Keratinocyte (primary cell): ENCODE results near the gene NEK2. TPM values are rescaled to one million over a fixed set of nuclear protein-coding genes. Genes with fewer than 3 reads are reported as not detected.

Source experiments
- DNase-seq: peaks from one replicate; pipeline ENCODE4 v3.0.0-alpha.2; 2011; ENCODE audit warnings: low read depth, missing footprints, low spot score
- FAIRE-seq: peaks from 2 replicates; lab custom pipeline; 2011; peaks lifted over from hg19 to GRCh38; lab: Jason Lieb, UNC
- H2AFZ ChIP-seq: 2 replicates; pipeline ENCODE4 v1.6.0; 2012; ENCODE audit warnings: low read length, control low read depth, inconsistent platforms; ENCODE audit not compliant: control insufficient read depth
- H3K27ac ChIP-seq: 2 replicates; pipeline ENCODE4 v1.5.1; 2011; ENCODE audit warnings: low read length; ENCODE audit not compliant: control insufficient read depth, insufficient read depth
- H3K27me3 ChIP-seq: 3 replicates; pipeline ENCODE4 v1.6.0; 2011; ENCODE audit warnings: low read length; ENCODE audit not compliant: control insufficient read depth, insufficient read depth; ENCODE audit errors: extremely low read depth
- H3K36me3 ChIP-seq, 2 experiments: 2 replicates in 1 of 2; 3 replicates in 1 of 2; pipeline ENCODE4 v1.5.1; 2011; ENCODE audit warnings: low read length in 2 of 2, mild to moderate bottlenecking in 1 of 2; ENCODE audit not compliant: control insufficient read depth in 2 of 2, insufficient read depth in 2 of 2; ENCODE audit errors: extremely low read depth in 1 of 2
- H3K4me1 ChIP-seq: 3 replicates; pipeline ENCODE4 v1.5.1; 2011; ENCODE audit warnings: low read length; ENCODE audit not compliant: control insufficient read depth, insufficient read depth; ENCODE audit errors: extremely low read depth
- H3K4me2 ChIP-seq: 3 replicates; pipeline ENCODE4 v1.6.0; 2011; ENCODE audit warnings: low read depth, low read length; ENCODE audit not compliant: control insufficient read depth, insufficient read depth; ENCODE audit errors: extremely low read depth
- H3K4me3 ChIP-seq, 3 experiments: fragments of 200-600 bp in 1 of 3; sonication (generic) in 1 of 3; 2 replicates in 2 of 3; 3 replicates in 1 of 3; pipeline ENCODE4 v1.5.1; 2011 to 2016; ENCODE audit warnings: low read length in 3 of 3, mild to moderate bottlenecking in 3 of 3, control low read depth in 2 of 3, inconsistent platforms in 1 of 3, low read depth in 1 of 3, mixed read lengths in 1 of 3, mixed run types in 1 of 3, moderate library complexity in 1 of 3; ENCODE audit not compliant: control insufficient read depth in 2 of 3, insufficient read depth in 2 of 3; ENCODE audit errors: extremely low read depth in 1 of 3
- H3K79me2 ChIP-seq: 2 replicates; pipeline ENCODE4 v1.6.0; 2012; ENCODE audit warnings: low read length; ENCODE audit not compliant: control insufficient read depth, insufficient read depth
- H3K9ac ChIP-seq: 3 replicates; pipeline ENCODE4 v1.6.0; 2011; ENCODE audit warnings: low read length; ENCODE audit not compliant: control insufficient read depth, insufficient read depth; ENCODE audit errors: extremely low read depth
- H3K9me1 ChIP-seq: 3 replicates; pipeline ENCODE4 v1.6.0; 2011; ENCODE audit warnings: low read length; ENCODE audit not compliant: control insufficient read depth, insufficient read depth; ENCODE audit errors: extremely low read depth
- H3K9me3 ChIP-seq: 2 replicates; pipeline ENCODE4 v1.5.1; 2012; ENCODE audit warnings: low read depth, low read length; ENCODE audit not compliant: control insufficient read depth
- H4K20me1 ChIP-seq: 3 replicates; pipeline ENCODE4 v1.6.0; 2011; ENCODE audit warnings: low read length; ENCODE audit not compliant: control insufficient read depth, insufficient read depth; ENCODE audit errors: extremely low read depth
- CTCF ChIP-seq, 3 experiments: IDR thresholded peaks in 1 of 3; conservative IDR thresholded peaks in 1 of 3; optimal IDR thresholded peaks in 1 of 3; 2 replicates in 2 of 3; 3 replicates in 1 of 3; pipeline versions ENCODE3 to v1.5.1; 2011; ENCODE audit warnings: low read length in 3 of 3, mild to moderate bottlenecking in 3 of 3, moderate library complexity in 2 of 3, control low read depth in 1 of 3, inconsistent platforms in 1 of 3; ENCODE audit not compliant: insufficient read depth in 2 of 3; ENCODE audit errors: extremely low read depth in 1 of 3
- EZH2 ChIP-seq: IDR thresholded peaks from one replicate; pipeline ENCODE4 v1.6.1; 2012; ENCODE audit warnings: inconsistent platforms, mild to moderate bottlenecking, low read length, moderate library complexity
- dilution Hi-C: fragments of 300-500 bp; cut with MboI; formaldehyde crosslinking; loops from one replicate; pipeline ENCODE4 v1.7.0; 2020; ENCODE audit warnings: low sequenced_read_pairs; ENCODE audit not compliant: extremely low pct_ligation_motif_present
- polyA plus RNA-seq, 5 experiments: library from polyadenylated mRNA; depleted of rRNA in 3 of 5; stranded (reverse) in 3 of 5; stranded (forward) in 1 of 5; unstranded in 1 of 5; fragments of >200 nt; gene quantifications; 1 replicate in 1 of 5; 2 replicates in 3 of 5; 3 replicates in 1 of 5; pipeline versions ENCODE4 v1.2.1 to v1.2.3, GENCODE V29; 2011 to 2012; ENCODE audit warnings: missing spikeins in 2 of 5, low read depth in 1 of 5, low replicate concordance in 1 of 5

NEK2 gene
- polyA plus RNA-seq, 1 donor (not counting 4 experiments of a cell fraction or from before 2014, with no cell fraction given) = 10.8 TPM

- no peak overlapping the region for H3K4me3 ChIP-seq
- TF ChIP-seq CTCF (optimal IDR thresholded peaks at IDR 0.05 in 1 of 3, IDR thresholded peaks at IDR 0.05 in 1 of 3, conservative IDR thresholded peaks at IDR 0.05 in 1 of 3; ENCODE audit: extremely low read depth in 1 of 3, insufficient read depth in 2 of 3, low read length in 3 of 3) = peak; percentile 23 to 77 (median 48)
- TF ChIP-seq EZH2 = no peak
- H3K27ac ChIP-seq = no peak overlapping the region
- H3K4me1 ChIP-seq = peaks cover 1% of the 10 kb centered on the region
- H3K4me2 ChIP-seq = no peak overlapping the region
- peaks cover 37% of the 10 kb centered on the region for H3K27me3 ChIP-seq
- no peaks in the 10 kb centered on the region for H3K79me2 ChIP-seq
- FAIRE-seq (no peak), DNase-seq (no peak)
- dilution Hi-C loops = no loop called here
- H3K9me3 ChIP-seq = no peaks in the 10 kb centered on the region
- H2AFZ ChIP-seq = no peak overlapping the region
- no peaks in the 10 kb centered on the region for H3K36me3 ChIP-seq
- H3K9ac ChIP-seq = no peak overlapping the region
- no peaks in the 10 kb centered on the region for H4K20me1 ChIP-seq
- H3K9me1 ChIP-seq = no peaks in the 10 kb centered on the region
Observed at GRCh38 chr1:211625040-211625439, 50.4 kb downstream of the NEK2 start.

GRCh38 chr1:211623515-211623914 is 51.9 kb downstream of the NEK2 start:
- Histone ChIP-seq H2AFZ (no peak overlapping the region), H3K4me1 (no peaks in the 10 kb centered on the region), H3K79me2 (no peaks in the 10 kb centered on the region), H3K27ac (no peak overlapping the region), H3K9me3 (no peaks in the 10 kb centered on the region), H3K4me3 (no peak overlapping the region), H3K4me2 (no peak overlapping the region), H4K20me1 (no peaks in the 10 kb centered on the region), H3K27me3 (peaks cover 25% of the 10 kb centered on the region), H3K36me3 (no peaks in the 10 kb centered on the region), H3K9ac (no peak overlapping the region), H3K9me1 (no peaks in the 10 kb centered on the region)
- TF ChIP-seq CTCF (optimal IDR thresholded peaks at IDR 0.05 in 1 of 3, IDR thresholded peaks at IDR 0.05 in 1 of 3, conservative IDR thresholded peaks at IDR 0.05 in 1 of 3; ENCODE audit: extremely low read depth in 1 of 3, insufficient read depth in 2 of 3, low read length in 3 of 3) (no peak), EZH2 (no peak)
- FAIRE-seq (no peak), DNase-seq (no peak)
- dilution Hi-C loops = no loop called here
